Progenitor cell of endocrine pancreas (in vitro differentiated cells): ENCODE data around the gene PLAGL1. TPM values are rescaled to one million over a fixed set of nuclear protein-coding genes. Genes with fewer than 3 reads are reported as not detected.

ENCODE experiments used
- DNase-seq: peaks from one replicate; pipeline ENCODE4 v3.0.0; 2021; ENCODE audit warnings: low spot score; ENCODE audit not compliant: unreplicated experiment
- H3K27ac Mint-ChIP-seq: 2 replicates; pipeline ENCODE4 v1.8.0; 2021; ENCODE audit warnings: mild to moderate bottlenecking, moderate library complexity, mixed read lengths
- H3K27me3 Mint-ChIP-seq: 2 replicates; pipeline ENCODE4 v1.8.0; 2021; ENCODE audit warnings: mixed read lengths
- H3K36me3 Mint-ChIP-seq: 2 replicates; pipeline ENCODE4 v1.8.0; 2022; ENCODE audit warnings: mixed read lengths; ENCODE audit not compliant: insufficient read depth
- H3K4me1 Mint-ChIP-seq: 2 replicates; pipeline ENCODE4 v1.8.0; 2021; ENCODE audit warnings: low read depth, mixed read lengths
- H3K4me3 Mint-ChIP-seq: 2 replicates; pipeline ENCODE4 v1.8.0; 2021; ENCODE audit warnings: low read depth, mild to moderate bottlenecking, moderate library complexity, mixed read lengths
- H3K9me3 Mint-ChIP-seq: 2 replicates; pipeline ENCODE4 v1.8.0; 2021; ENCODE audit warnings: low read depth, mixed read lengths
- CTCF ChIP-seq: fragments of 200-600 bp; sonication (generic); IDR thresholded peaks from one replicate; pipeline ENCODE4 v1.5.0; 2021; ENCODE audit warnings: antibody characterized with exemption, mild to moderate bottlenecking; ENCODE audit not compliant: unreplicated experiment
- total RNA-seq: library from RNA; stranded (reverse); gene quantifications from 2 replicates; pipeline ENCODE4 v1.2.1, GENCODE V29; 2021

Gene PLAGL1
- total RNA-seq, 1 donor from 2014 or later, result 23.7 TPM

GRCh38 chr6:144033816-144034735, 26.0 kb upstream of the PLAGL1 start:
- H3K36me3 Mint-ChIP-seq, result no peaks in the 10 kb centered on the region
- DNase-seq, result no peak
- H3K27me3 Mint-ChIP-seq, result peaks cover 3% of the 10 kb centered on the region
- H3K27ac Mint-ChIP-seq, result no peak overlapping the region
- TF ChIP-seq CTCF, result no peak
- H3K9me3 Mint-ChIP-seq, result peaks cover 20% of the 10 kb centered on the region
- H3K4me1 Mint-ChIP-seq, result peaks cover 2% of the 10 kb centered on the region
- no peak overlapping the region for H3K4me3 Mint-ChIP-seq

GRCh38 chr6:144029452-144029851, 21.4 kb upstream of the PLAGL1 start:
- H3K36me3 Mint-ChIP-seq, result no peaks in the 10 kb centered on the region
- no peaks in the 10 kb centered on the region for H3K27me3 Mint-ChIP-seq
- H3K4me1 Mint-ChIP-seq, result peaks cover 16% of the 10 kb centered on the region
- H3K9me3 Mint-ChIP-seq, result peaks cover 22% of the 10 kb centered on the region
- no peak for TF ChIP-seq CTCF
- no peak overlapping the region for H3K27ac Mint-ChIP-seq
- DNase-seq, result no peak
- H3K4me3 Mint-ChIP-seq, result no peak overlapping the region

DNA sequence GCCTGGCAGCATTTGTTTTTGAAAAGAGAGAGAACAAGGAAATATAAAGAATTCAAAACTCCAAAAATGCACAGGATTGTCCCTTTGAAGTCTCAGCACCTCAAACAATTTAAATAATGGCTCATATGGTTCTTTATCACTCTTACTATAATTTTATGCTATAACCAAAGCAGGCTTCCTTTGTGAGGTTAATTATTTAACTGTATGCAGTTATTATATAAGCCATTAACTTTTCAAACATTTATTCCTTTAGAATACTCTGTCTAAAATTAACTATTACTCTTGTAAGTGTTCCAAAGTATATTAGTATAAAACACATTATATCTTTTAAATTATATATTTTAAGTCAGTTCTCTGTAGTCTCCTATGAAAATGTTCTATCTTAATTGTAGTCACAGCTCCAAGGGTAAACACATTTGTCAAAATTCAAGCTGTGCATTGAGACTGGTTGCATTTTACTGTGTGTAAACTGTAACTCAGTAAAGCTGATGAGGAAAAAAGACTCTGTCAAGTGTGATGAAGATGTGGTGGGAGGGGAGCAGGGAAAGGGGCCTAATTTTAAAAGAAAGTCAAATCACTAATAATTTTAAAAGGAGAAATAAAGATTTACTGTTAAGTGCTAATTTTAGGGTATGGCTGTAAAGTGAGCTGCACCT, 20.0 kb upstream of the PLAGL1 start:
- Mint-ChIP-seq H3K27me3 (no peaks in the 10 kb centered on the region), H3K36me3 (no peaks in the 10 kb centered on the region), H3K4me1 (peaks cover 16% of the 10 kb centered on the region), H3K4me3 (no peak overlapping the region), H3K27ac (no peak overlapping the region), H3K9me3 (peaks cover 19% of the 10 kb centered on the region)
- DNase-seq, result no peak
- TF ChIP-seq CTCF, result no peak

GRCh38 chr6:144023216-144023615, 15.2 kb upstream of the PLAGL1 start:
- TF ChIP-seq CTCF, result no peak
- H3K36me3 Mint-ChIP-seq, result no peaks in the 10 kb centered on the region
- H3K9me3 Mint-ChIP-seq, result peaks cover 4% of the 10 kb centered on the region
- H3K4me3 Mint-ChIP-seq, result no peak overlapping the region
- peaks cover 5% of the 10 kb centered on the region for H3K27me3 Mint-ChIP-seq
- DNase-seq, result no peak
- H3K4me1 Mint-ChIP-seq, result peaks cover 9% of the 10 kb centered on the region
- H3K27ac Mint-ChIP-seq, result no peak overlapping the region

DNA sequence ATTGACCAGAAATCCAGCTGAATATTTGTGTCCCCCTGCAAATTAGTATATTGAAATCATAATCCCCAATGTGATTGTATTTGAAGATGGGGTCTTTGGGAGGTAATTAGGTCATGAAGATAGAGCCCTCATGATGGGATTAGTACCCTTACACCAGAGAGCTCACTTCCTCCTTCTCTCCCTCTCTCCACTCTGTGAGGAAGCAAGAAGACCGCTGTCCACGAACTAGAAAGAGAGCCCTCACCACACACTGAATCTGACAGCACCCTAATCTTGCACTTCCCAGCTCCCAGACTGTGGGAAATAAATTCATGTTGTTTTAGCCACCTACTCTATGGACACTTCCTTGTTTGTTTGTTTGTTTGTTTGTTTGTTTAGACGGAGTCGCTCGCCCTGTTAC, 11.9 kb upstream of the PLAGL1 start:
- no peaks in the 10 kb centered on the region for H3K36me3 Mint-ChIP-seq
- TF ChIP-seq CTCF, result no peak
- H3K27me3 Mint-ChIP-seq, result peaks cover 13% of the 10 kb centered on the region

More for the DNA sequence above, 11.9 kb upstream of the PLAGL1 start:
- Mint-ChIP-seq H3K27ac (no peak overlapping the region), H3K4me1 (no peaks in the 10 kb centered on the region), H3K9me3 (peaks cover 4% of the 10 kb centered on the region), H3K4me3 (no peak overlapping the region)
- no peak for DNase-seq
